SK-MEL-5 (cell line): Measurements from ENCODE around the gene KCNH1. TPM values are rescaled to one million over a fixed set of nuclear protein-coding genes. Genes with fewer than 3 reads are reported as not detected.
"Not testable (repeated sequence)": the region's sequence is repeated elsewhere in the genome, so short reads cannot be mapped to it uniquely, and the experiment has no call there.

Experiments
- DNase-seq: peaks from one replicate; pipeline ENCODE4 v3.0.0-alpha.2; 2016; ENCODE audit warnings: low read depth, low spot score
- in situ Hi-C: cut with HindIII; loops from 2 replicates; pipeline ENCODE4 v1.10.0; 2016; ENCODE audit warnings: low sequenced_read_pairs, high pct_unique_total_duplicates, low pct_unique_long_range_greater_than_20kb
- total RNA-seq: library from RNA; depleted of rRNA; stranded (reverse); fragments of >200 nt; shearing (Covaris generic); gene quantifications from 2 replicates; pipeline ENCODE4 v1.2.3, GENCODE V29; 2014

The KCNH1 gene
- total RNA-seq, 1 experiment from 2014 or later: 8.0 TPM

DNA sequence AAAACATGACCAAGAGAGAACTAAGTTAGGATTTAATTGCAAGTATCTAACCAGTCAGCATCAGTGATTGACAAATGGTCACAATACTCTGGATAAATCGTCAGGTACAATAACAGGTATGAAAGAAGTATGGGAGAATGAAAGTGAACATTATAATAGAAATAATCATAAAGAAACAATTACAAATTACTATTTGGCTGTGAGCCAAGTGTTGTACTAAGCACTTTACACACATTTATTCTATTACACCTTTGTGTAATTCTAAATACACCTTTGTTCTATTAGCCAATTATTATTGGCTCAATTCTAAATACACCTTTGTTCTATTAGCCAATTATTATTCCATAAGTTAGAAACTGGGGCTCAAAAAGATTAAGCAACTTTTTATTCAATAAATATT is 114.7 kb downstream of the KCNH1 start:
- no peak for DNase-seq
- in situ Hi-C loops: no loop called here

DNA sequence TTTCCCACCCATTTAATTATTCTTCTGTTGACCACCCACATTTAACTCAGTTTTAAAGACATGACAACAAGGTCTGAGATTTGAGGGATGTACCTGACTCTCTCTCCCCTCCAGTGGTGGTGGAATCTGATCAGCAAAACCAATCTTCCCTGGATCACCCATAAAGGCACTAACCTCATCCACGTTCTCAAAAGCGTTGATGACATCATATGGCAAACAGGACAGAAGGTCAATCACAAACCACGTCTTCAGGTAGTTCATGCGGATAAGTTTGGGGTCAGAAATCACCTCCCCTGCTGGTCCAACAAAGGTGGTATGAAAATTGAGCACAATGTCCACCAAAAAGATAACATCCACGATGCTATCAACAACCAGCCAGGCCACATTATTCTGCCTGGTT is 115.3 kb downstream of the KCNH1 start:
- in situ Hi-C loops: no loop called here
- DNase-seq: no peak

DNA sequence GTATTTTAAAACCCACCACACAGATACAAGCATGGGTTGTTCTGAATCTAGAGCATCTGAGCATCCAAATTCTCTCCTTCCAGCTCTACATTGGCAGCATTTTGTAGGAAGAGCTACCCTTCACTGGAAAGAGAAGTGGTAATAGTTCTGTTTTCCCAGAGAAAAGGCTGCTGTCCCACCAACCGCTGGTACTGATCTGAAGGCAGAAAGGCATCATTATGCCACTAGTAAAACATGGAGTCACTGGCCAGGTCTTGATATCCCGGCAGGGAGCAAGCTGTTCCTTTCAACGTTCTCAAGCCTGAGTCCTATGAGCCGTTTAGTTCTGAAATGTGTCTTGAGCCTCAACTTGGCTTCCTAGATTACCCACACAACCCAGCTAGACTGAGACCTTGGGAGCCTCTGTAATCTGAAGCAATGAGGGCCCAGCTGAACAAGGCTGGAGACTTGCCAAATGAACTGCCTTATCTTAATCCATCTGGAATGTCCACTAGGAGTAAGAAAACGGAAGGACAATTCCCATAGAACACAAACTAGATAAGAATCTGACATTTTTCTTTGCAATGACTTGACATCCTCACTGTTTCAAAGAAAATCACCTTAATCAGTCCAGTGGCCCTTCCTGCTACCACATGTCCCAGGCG is 116.8 kb downstream of the KCNH1 start:
- no peak for DNase-seq
- in situ Hi-C loops: no loop called here

DNA sequence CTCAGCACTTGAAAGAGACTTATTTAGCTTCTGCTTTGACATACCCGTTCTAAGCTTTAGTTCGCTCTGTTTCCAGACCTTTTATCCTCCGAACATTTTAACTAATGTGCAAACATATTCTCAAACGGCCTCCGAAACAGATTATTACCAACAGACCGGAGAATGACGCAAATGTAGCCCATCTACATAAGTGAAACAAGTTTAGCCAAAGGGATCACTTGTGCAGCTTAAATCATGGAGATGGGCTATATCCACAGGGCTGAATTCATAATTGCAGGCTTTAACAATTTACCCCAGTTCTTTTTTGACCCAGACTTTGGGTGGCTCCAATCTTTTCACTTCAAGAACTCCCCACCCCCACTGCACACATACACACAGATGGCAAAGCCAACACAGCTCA is 119.7 kb downstream of the KCNH1 start:
- no peak for DNase-seq
- in situ Hi-C loops: no loop called here

DNA sequence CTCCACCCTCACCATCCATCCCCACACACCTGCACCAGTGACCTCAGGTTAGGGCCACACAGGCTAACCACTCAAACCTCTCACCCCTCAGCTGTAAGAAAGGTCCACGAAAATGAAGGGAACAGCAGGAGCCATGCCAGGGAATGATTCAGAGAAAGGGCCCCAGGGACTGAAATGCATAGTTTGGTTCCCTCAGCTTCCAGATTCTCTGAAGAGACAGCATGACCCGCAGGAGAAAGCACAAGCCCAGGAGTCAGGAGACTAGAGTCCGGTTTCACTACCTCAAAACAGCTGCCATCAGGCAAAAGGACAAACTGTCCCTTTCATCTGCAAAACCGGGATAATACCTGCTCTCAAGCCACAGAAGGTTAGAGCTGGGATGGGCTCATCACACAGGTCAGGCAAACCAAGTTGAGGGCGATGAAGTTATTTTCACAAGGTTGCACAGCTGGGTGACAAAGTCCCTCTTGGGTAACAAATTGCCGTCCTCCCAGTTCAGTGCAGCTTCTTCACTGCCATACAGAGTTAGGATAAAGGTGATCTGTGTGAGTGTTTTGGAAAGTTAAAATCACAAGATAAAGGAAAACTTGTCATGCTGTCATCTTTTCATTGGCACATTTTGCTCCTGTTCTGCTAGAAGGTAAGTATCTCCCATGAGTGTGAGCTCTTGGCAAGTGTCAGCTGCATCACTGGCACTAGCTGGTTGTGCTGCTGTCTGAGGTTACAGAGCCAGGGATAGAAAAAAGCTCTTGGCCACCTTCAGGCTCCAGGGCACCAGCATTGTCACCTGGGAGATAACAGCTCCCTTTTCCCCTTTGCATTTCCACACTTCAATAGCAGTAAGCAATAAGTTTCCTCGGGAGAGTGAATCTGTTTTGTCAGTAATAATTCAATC is 120.4 kb downstream of the KCNH1 start:
- DNase-seq: peak; percentile 28
- in situ Hi-C loops: no loop called here

DNA sequence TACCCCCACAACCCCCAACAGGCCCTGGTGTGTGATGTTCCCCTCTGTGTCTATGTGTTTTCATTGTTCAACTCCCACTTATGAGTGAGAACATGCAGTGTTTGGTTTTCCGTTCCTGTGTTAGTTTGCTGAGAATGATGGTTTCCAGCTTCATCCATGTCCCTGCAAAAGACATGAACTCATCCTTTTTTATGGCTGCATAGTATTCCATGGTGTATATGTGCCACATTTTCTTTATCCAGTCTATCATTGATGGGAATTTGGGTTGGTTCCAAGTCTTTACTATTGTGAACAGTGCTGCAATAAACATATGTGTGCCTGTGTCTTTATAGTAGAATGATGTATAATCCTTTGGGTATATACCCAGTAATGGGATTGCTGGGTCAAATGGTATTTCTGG is 122.8 kb downstream of the KCNH1 start:
- DNase-seq, in situ Hi-C loops: not testable (repeated sequence)

DNA sequence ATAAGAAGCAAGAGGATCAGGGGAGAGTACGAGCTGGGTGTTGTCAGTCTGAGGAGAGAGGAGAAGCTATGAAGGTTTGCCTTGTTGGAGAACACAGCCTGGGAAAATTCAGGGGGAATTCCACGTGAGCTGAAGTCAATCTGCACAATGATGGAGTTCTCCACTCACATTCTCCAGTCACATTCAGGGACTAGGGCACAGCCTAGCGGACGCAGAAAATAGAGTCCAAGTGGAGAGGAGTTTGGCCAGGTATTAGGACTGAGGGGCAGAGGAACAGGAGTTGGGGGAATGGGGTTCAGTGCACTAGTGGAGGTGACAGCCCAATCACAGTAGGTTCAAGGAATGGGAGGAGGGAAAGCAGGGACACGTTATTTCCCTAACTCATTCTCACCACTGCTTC is 124.0 kb downstream of the KCNH1 start:
- in situ Hi-C loops: no loop called here
- DNase-seq: peak; percentile 70

DNA sequence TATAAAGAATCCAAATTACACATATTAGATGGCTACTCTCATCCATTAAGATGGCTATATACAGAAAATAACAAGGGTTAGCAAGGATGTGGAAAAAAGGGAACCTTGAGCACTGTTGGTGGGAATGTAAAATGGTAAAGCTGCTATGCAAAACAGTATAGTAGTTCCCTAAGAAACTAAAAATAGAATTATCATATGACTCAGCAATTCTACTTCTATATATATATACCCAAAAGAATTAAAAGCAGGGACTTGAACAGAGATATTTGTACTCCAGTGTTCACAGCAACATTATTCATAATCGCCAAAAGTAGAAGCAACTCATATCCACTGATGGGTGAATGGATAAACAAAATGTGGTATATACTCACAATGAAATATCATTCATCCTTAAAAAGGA is 126.1 kb downstream of the KCNH1 start:
- in situ Hi-C loops: no loop called here
- no peak for DNase-seq

DNA sequence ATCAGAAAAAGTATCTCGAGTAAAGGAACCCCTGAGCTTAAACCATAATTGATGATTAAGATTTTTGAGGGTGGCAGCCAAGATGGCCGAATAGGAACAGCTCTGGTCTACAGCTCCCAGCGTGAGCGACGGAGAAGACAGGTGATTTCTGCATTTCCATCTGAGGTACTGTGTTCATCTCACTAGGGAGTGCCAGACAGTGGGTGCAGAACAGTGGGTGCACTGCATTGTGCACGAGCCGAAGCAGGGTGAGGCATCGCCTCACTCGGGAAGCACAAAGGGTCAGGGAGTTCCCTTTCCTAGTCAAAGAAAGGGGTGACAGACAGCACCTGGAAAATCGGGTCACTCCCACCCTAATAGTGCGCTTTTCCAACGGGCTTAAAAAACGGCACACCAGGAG is 138.0 kb downstream of the KCNH1 start:
- in situ Hi-C loops, DNase-seq: not testable (repeated sequence)

DNA sequence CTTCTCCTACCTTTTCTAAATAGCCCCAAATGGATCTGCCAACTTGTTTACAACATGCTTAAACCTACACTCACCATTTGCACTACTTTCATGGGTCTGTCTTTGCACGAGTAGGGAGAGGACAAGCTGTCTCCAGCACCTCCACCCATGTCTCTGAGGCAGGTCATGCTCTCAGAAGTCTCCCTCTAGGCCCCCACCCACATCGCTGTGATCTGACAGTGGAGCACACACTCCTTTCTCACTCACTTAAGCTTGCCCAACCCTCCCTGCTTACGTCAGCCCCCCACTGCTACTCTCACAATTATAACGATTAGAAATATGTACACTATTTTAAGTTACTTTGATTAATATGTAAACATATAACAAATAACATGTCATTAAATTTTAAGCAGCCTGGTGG is 141.1 kb downstream of the KCNH1 start:
- in situ Hi-C loops: no loop called here
- no peak for DNase-seq

DNA sequence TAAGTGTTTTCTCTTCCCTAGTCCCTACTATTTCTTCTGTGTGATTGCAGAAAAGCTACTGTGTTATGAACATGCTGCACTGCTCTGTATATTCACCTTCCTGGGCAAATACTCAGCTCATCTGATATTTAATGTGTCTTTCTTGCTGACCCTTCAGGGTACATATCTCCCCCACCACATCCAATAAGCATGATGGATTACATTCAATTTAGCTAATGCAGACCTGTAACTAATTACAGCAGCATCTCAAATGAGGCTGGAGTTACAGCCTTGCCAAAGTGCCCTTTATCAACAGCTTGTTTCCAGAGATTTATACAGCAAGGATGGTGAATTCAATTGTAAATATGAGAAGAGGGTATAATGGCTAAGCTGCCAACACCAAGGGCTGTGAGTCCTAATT is 144.0 kb downstream of the KCNH1 start:
- no peak for DNase-seq
- in situ Hi-C loops: no loop called here

DNA sequence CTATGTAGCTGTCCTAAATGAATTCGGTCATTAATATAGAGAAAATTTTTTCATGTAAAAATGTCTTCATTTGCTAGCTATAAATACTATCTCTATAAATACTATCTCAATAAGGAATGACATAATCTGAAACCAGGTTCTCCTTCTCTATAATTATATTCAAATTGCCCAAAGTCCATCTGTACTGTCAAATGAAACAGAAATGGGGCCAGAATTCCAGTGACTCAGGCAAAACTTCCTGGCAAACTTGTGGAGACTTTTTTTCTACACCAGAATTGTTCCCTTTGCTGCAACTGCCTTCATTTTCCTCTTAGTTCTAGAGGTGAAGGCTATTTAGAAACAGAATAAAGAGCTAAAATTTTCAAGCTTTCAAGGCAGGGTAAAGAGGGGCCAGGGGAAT is 152.5 kb downstream of the KCNH1 start:
- DNase-seq: no peak

DNA sequence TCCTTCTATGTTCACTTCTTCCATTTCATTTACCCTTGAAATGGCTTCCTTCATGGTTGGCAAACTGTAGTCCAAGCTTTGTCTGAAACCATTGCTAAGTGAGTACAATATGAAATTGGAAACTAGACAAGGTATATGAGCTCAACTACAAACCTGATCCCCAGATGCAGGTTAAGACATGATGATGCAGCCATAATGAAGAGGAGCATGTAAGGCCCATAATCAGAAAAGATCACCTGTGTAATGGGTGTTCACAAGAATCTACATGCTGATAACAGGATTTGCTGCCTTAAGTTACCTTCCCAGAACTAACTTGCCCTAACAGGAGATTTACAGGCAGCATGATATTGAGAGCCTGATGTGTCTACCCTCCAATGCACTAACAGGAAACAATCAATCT is 153.9 kb downstream of the KCNH1 start:
- in situ Hi-C loops: no loop called here
- DNase-seq: no peak

More for the DNA sequence above, 152.5 kb downstream of the KCNH1 start:
- in situ Hi-C loops: no loop called here

DNA sequence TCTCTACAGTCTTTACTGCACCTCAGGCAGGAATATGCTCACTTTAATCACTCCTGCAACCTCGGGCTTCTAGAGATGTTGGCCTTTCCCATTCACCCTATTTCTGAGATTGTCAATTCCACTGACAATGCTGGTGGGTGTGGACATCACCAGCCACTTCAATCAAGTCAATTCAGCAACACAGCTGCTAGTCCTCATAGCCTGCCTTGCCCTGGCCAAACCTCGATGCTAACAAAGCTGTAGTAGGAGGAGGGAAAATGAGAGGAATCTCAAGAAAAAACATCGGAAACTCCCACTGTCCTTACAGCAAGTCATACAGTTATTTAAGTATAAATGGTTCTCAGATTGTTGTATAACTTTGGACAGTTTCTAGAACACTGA is 155.0 kb downstream of the KCNH1 start:
- in situ Hi-C loops: no loop called here
- DNase-seq: no peak

DNA sequence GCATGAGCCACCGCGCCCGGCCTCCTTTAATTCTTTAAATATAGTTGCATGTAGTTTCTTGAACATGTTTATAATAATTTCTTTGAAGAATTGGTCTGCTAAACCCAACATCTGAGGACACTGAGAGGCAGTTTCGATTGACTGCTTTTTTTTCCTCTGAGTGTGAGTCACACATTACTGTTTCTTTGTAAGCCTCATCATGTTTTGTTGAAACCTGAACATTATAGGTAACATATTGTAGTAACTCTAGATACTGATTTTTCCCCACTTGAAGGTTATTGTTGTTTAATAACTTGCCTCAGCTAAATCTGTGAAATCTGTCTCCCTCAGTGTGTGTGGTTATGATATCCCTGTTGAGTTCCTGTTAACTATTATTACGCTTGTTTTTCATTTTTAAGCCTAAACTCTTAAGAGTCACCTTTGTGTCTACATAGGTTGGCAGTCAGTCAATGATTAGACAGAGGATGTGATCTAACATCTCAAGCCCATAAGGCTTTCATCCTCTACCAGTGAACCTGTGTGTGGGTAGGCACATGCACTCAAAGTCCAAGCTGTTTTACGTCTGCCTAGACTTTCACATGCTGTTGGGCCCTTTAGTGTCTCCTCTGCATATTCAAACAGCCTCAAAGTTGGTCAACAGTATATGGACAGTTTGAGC is 155.5 kb downstream of the KCNH1 start:
- DNase-seq: no peak
- in situ Hi-C loops: no loop called here

DNA sequence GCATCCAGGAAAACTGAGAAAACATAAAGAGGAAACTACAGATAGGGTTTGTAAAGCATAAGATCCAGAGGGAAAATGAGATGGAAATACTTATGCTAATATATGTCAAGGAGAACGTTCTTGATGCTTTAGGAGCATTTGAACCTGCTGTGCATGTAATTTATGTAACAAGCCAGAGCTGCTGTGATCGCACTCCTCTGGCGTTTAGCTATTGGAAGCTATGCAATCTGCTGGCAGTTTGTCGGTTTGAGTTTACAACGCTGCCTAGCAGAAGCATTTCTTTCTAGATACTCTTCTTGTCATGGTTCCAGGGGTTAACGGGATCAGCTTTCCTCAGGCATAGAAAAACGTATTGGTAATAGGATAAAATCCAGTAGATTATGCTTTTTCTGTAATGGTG is 182.7 kb downstream of the KCNH1 start:
- in situ Hi-C loops: no loop called here
- no peak for DNase-seq

DNA sequence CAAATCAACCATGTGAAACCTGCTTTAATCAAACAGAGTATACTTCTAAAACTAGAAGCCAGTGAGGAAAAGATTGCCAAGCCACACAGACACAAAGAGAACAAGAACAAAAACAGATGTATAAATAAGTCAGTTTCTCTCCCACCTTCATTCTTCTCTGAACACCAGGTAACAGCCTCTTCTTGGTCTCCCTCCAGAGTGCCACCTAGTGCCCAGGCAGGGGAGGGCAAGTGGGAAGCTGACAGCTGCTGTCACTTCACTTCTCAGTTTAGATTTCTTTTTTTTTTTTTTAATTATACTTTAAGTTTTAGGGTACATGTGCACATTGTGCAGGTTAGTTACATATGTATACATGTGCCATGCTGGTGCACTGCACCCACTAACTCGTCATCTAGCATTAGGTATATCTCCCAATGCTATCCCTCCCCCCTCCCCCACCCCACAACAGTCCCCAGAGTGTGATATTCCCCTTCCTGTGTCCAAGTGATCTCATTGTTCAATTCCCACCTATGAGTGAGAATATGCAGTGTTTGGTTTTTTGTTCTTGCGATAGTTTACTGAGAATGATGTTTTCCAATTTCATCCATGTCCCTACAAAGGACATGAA is 183.9 kb downstream of the KCNH1 start:
- DNase-seq: peak; percentile 64
- in situ Hi-C loops: not testable (repeated sequence)

DNA sequence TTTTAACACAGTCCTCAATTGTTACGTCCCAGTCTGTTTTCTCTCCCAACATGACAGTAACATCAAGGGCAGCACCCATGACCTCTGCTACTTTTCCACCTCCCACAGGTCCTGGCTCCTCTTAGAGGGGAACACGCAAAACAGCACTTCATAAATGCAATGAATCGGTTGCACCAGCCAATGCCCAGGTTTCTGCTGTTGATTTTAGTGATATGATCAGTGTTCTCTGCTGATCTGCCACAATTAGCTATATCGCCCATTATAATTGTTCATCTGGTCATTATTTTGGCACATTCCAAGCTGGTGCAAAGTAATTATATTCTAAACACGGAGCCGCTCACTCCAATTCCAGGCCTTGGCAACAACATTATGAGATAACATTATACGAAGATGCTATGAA is 184.5 kb downstream of the KCNH1 start:
- no peak for DNase-seq
- in situ Hi-C loops: no loop called here
